Smooth muscle cell (in vitro differentiated cells): ENCODE data around the gene LYSMD3. TPM values are rescaled to one million over a fixed set of nuclear protein-coding genes. Genes with fewer than 3 reads are reported as not detected.

Experiments used
- DNase-seq: peaks from one replicate; lab custom pipeline; 2025; ENCODE audit not compliant: unreplicated experiment; lab: John Stamatoyannopoulos, UW
- H2AFZ ChIP-seq: fragments of 200-600 bp; sonication (generic); 2 replicates; pipeline ENCODE4 v1.6.0; 2016; ENCODE audit warnings: antibody characterized with exemption, low read depth, mild to moderate bottlenecking
- H3F3A ChIP-seq: fragments of 200-600 bp; sonication (generic); 2 replicates; pipeline ENCODE4 v1.6.0; 2017; ENCODE audit warnings: antibody characterized with exemption, low read depth
- H3K27ac ChIP-seq: fragments of 200-600 bp; sonication (generic); 2 replicates; pipeline ENCODE4 v1.5.1; 2016; ENCODE audit warnings: low read depth, mild to moderate bottlenecking
- H3K27me3 ChIP-seq: fragments of 200-600 bp; sonication (generic); 2 replicates; pipeline ENCODE4 v1.6.1; 2016; ENCODE audit warnings: low read depth, mild to moderate bottlenecking
- H3K36me3 ChIP-seq: fragments of 200-600 bp; sonication (generic); 2 replicates; pipeline ENCODE4 v1.5.1; 2016; ENCODE audit warnings: low read depth
- H3K4me1 ChIP-seq: fragments of 200-600 bp; sonication (generic); 2 replicates; pipeline ENCODE4 v1.5.1; 2016; ENCODE audit warnings: low read depth
- H3K4me2 ChIP-seq: fragments of 200-600 bp; sonication (generic); 2 replicates; pipeline ENCODE4 v1.6.0; 2016; ENCODE audit warnings: mild to moderate bottlenecking
- H3K4me3 ChIP-seq: fragments of 200-600 bp; sonication (generic); 2 replicates; pipeline ENCODE4 v1.5.1; 2016; ENCODE audit warnings: mild to moderate bottlenecking
- H3K79me2 ChIP-seq: fragments of 200-600 bp; sonication (generic); 2 replicates; pipeline ENCODE4 v1.6.0; 2016; ENCODE audit warnings: low read depth, mild to moderate bottlenecking
- H3K9ac ChIP-seq: fragments of 200-600 bp; sonication (generic); 2 replicates; pipeline ENCODE4 v1.6.0; 2016; ENCODE audit warnings: low read depth
- H3K9me3 ChIP-seq: fragments of 200-600 bp; sonication (generic); replicated peaks from 2 replicates; pipeline ENCODE4 v1.5.1; 2016; ENCODE audit warnings: low read depth
- H4K20me1 ChIP-seq: fragments of 200-600 bp; sonication (generic); 2 replicates; pipeline ENCODE4 v1.6.0; 2016; ENCODE audit warnings: low read depth
- CTCF ChIP-seq: fragments of 200-600 bp; sonication (generic); IDR thresholded peaks from 2 replicates; pipeline ENCODE4 v1.5.1; 2017; ENCODE audit warnings: borderline replicate concordance, mild to moderate bottlenecking, antibody characterized with exemption; ENCODE audit not compliant: insufficient read depth, poor library complexity, severe bottlenecking
- WGBS: methylation state at CpG from one replicate; pipeline ENCODE4 v1.1.7; 2016; ENCODE audit warnings: low lambda C conversion rate; 5-methylcytosine and 5-hydroxymethylcytosine counted together
- polyA plus RNA-seq: library from polyadenylated mRNA; unstranded; fragments of >200 nt; fragmentation: Nextera tagmentation; extraction: Ambion mirVana; gene quantifications from 2 replicates; pipeline ENCODE4 v1.2.1, GENCODE V29; 2016
- total RNA-seq: library from RNA; depleted of rRNA; stranded (reverse); fragments of >200 nt; gene quantifications from 2 replicates; pipeline ENCODE4 v1.2.3, GENCODE V29; 2014

LYSMD3 gene
- total and polyA plus RNA-seq, 2 experiments from 2014 or later = 14.3 to 52.5 TPM

GRCh38 chr5:90562341-90562740 is 33.0 kb upstream of the LYSMD3 start:
- no peak overlapping the region for H3K27ac ChIP-seq
- DNase-seq = no peak

GRCh38 chr5:90561766-90562165 is 32.4 kb upstream of the LYSMD3 start:
- H3K79me2 ChIP-seq = no peaks in the 10 kb centered on the region
- WGBS = 66% methylated on average over 1 of the region's 1 CpG
- no peak for DNase-seq

More at GRCh38 chr5:90562341-90562740, 33.0 kb upstream of the LYSMD3 start:
- peaks cover 37% of the 10 kb centered on the region for H3K4me1 ChIP-seq
- H3K27me3 ChIP-seq = peaks cover 41% of the 10 kb centered on the region
- no peaks in the 10 kb centered on the region for H3K9me3 ChIP-seq
- H3K36me3 ChIP-seq = no peaks in the 10 kb centered on the region
- 74% methylated on average over 5 of the region's 5 CpGs for WGBS
- H3K9ac ChIP-seq = no peak overlapping the region
- no peaks in the 10 kb centered on the region for H3F3A ChIP-seq
- H3K4me2 ChIP-seq = no peak overlapping the region
- TF ChIP-seq CTCF = no peak
- H3K79me2 ChIP-seq = no peaks in the 10 kb centered on the region
- H4K20me1 ChIP-seq = no peaks in the 10 kb centered on the region
- no peak overlapping the region for H2AFZ ChIP-seq
- H3K4me3 ChIP-seq = no peak overlapping the region

GRCh38 chr5:90560771-90561170 is 31.4 kb upstream of the LYSMD3 start:
- no peaks in the 10 kb centered on the region for H3K79me2 ChIP-seq
- H3K4me2 ChIP-seq = no peak overlapping the region
- no peak overlapping the region for H3K4me3 ChIP-seq
- H3K27me3 ChIP-seq = peaks cover 57% of the 10 kb centered on the region
- no peak overlapping the region for H3K27ac ChIP-seq
- no peak overlapping the region for H2AFZ ChIP-seq
- no peak for DNase-seq
- no peak for TF ChIP-seq CTCF
- H3K9me3 ChIP-seq = no peaks in the 10 kb centered on the region
- 80% methylated on average over 2 of the region's 2 CpGs for WGBS
- peaks cover 39% of the 10 kb centered on the region for H3K4me1 ChIP-seq
- H3K36me3 ChIP-seq = no peaks in the 10 kb centered on the region
- H3F3A ChIP-seq = no peaks in the 10 kb centered on the region
- no peak overlapping the region for H3K9ac ChIP-seq
- no peaks in the 10 kb centered on the region for H4K20me1 ChIP-seq

More at GRCh38 chr5:90561766-90562165, 32.4 kb upstream of the LYSMD3 start:
- no peaks in the 10 kb centered on the region for H3K36me3 ChIP-seq
- peaks cover 39% of the 10 kb centered on the region for H3K4me1 ChIP-seq
- peaks cover 47% of the 10 kb centered on the region for H3K27me3 ChIP-seq
- no peak overlapping the region for H3K4me3 ChIP-seq
- no peak overlapping the region for H3K27ac ChIP-seq
- TF ChIP-seq CTCF = no peak
- H3F3A ChIP-seq = no peaks in the 10 kb centered on the region
- H3K9me3 ChIP-seq = no peaks in the 10 kb centered on the region
- H3K9ac ChIP-seq = no peak overlapping the region
- H4K20me1 ChIP-seq = no peaks in the 10 kb centered on the region
- no peak overlapping the region for H3K4me2 ChIP-seq
- no peak overlapping the region for H2AFZ ChIP-seq

GRCh38 chr5:90558344-90559192 is 29.2 kb upstream of the LYSMD3 start, which contains the start of gene ADGRV1:
Gene ADGRV1 (plus strand): TSS chr5:90558797. CDS start chr5:90558896, 99 bp downstream.
- Histone ChIP-seq H3K27ac (no peak within 1 kb of the TSS), H3K4me2 (peak within 1 kb of the TSS; percentile 84), H3K36me3 (no peaks in the 10 kb centered on the region), H3K9me3 (no peaks in the 10 kb centered on the region), H3K4me3 (peak within 1 kb of the TSS; percentile 48), H3K27me3 (peaks cover 72% of the 10 kb centered on the region), H2AFZ (peak within 1 kb of the TSS; percentile 23), H3K9ac (no peak within 1 kb of the TSS), H3F3A (no peaks in the 10 kb centered on the region), H3K4me1 (peaks cover 38% of the 10 kb centered on the region), H4K20me1 (no peaks in the 10 kb centered on the region), H3K79me2 (no peaks in the 10 kb centered on the region)
- WGBS = 1% methylated on average over 45 of the region's 60 CpGs
- no peak for TF ChIP-seq CTCF
- DNase-seq = no peak
